ENCODE results near the gene CRISPLD2.

- no peak for TF ChIP-seq SCRT2 (tag by site-specific recombination; IDR thresholded peaks at IDR 0.05)
- no peak for TF ChIP-seq OVOL3 (tag by site-specific recombination; IDR thresholded peaks at IDR 0.05)
- no peak for TF ChIP-seq CTCF (tag by site-specific recombination; IDR thresholded peaks at IDR 0.05)
- TF ChIP-seq KLF9 (tag by site-specific recombination; IDR thresholded peaks at IDR 0.05; ENCODE audit: low read depth) = no peak
Observed at GRCh38 chr16:84928679-84929420, 109.1 kb downstream of the CRISPLD2 start.

All from HEK293 (cell line).